NCI-H1092 treated with DMSO at 0.1 percent for 48 hours (cell line): Measurements from ENCODE around the gene TRAPPC6A.

Experiments used
- DNase-seq: peaks from one replicate; lab custom pipeline; 2025; lab: John Stamatoyannopoulos, UW

Gene TRAPPC6A

DNA sequence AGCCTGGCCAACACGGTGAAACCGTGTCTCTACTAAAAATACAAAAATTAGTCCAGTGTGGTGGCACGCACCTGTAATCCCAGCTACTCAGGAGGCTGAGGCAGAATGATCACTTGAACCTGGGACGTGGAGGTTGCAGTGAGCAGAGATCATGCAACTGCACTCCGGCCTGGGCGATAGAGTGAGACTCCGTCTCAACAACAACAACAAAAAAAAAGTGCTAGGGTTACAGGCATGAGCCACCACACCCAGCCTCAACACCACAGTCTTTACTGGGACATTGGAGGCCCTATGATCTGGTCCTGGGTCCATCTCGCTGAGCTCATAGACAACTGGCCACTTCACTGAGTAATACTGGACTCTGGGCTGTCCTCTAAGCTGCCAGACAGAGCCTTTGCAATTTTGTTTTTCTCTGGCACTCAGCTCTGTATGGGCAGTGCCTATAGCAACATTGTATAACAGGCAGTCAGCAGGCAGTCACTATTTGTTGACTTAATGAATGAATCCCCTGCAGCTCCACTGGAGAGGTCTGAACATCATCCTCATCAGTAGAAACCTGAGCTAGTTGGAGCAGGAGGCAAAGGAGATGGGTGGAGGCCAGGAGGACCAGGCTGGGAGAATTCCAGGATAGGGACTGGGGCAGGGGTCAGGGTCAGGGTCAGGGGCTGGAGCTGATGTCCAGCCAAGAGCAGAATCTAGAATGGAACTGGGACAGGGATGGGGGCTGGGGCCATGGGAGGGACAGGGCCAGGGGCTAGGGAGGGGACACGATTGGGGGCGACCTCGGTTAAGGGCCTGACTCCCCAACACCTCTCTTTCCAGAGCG, 8.7 kb upstream of the TRAPPC6A start:
- no peak for DNase-seq

DNA sequence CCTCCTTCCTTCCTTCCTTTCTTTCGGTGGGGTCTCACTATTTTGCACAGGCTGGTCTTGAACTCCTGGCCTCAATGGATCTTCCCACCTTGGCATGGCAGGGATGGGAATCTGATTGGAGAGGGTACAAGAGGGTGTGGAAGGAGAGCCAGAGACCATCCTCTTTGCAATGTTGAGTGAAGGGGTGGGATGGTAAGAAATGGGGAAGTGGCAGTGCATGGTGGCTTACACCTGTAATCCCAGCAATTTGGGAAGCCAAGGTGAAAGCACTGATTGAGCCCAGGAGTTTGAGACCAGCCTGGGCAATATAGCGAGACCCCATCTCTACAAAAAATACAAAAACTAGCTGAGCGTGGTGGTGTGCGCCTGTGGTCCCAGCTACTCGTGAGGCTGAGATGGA, 6.1 kb upstream of the TRAPPC6A start:
- DNase-seq: no peak

GRCh38 chr19:45182758-45183157, 4.7 kb upstream of the TRAPPC6A start:
- DNase-seq: no peak

- DNase-seq: no peak
These were observed 2.9 kb upstream of the TRAPPC6A start for GRCh38 chr19:45180936-45181335.

- no peak for DNase-seq
These were observed 1.9 kb upstream of the TRAPPC6A start for GRCh38 chr19:45179892-45180370.

GRCh38 chr19:45179072-45179891, 1.2 kb upstream of the TRAPPC6A start:
- no peak for DNase-seq

DNA sequence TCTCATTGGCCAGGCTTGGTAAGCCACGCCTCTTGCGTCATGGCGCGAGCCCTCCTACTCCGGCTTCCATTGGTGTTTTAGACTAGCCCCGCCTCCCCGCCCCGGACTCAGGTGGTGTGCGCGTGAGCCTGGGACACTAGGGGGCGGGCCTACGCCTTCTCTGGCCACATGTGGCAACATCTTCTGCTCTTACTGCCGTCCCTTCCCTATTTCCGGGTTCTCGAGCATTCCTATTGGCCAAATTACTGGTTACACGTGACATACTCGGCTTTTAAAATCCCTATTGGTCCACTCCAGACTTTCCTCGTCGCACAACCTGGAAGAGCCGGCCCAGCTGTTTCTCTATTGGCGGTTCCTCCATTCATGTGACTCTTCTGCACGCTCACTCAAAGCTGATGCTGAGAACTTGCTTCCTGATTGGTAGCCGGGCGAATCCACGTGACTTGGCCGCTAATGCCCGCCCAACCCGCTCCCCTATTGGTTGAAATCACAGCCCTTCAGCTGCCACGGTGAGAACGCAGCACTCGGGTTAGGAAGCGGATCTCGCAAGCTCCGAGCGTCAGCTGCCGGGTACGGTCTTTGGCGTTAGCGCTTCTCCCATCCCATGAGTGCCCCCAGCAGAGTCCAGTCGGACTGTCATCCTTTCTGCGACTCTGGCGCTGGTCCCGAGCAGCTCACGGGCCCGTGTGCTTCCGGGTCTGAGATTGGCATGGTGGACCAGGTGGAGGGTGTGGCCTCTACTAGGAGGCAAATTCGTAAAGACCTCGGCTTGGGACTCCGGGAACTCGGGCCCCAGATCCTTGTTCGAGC, 430 bp upstream of the TRAPPC6A start, which contains the start of gene BLOC1S3:
TSS of gene BLOC1S3 (plus strand) at position 523 of the 810 bp plus-strand sequence. CDS start 513 bp downstream, outside the sequence.
- DNase-seq: peak; percentile 99

- DNase-seq: no peak
These were observed 2.3 kb downstream of the TRAPPC6A start for GRCh38 chr19:45175515-45176345.

DNA sequence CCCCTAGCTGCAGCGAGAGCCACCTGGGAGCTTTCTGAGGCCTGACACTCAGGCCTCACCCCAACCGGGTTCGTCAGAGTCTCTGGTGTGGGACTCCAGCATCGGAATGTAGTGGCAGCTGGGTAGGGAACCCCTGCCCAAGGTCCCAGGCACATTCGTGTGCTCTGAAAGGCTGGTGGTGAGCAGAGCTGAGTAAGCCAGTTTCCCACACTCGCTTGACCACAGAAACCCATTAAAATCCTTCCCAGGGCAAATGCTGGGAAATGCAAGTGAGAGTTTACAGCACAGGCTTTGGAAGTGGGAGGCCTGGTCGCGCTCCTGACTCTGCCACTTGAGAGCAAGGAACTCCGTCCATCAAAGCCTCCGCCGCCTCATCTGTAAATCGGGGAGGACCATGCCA, 4.2 kb downstream of the TRAPPC6A start:
- DNase-seq: no peak

GRCh38 chr19:45172611-45173208, 5.3 kb downstream of the TRAPPC6A start:
- DNase-seq: no peak

- no peak for DNase-seq
These were observed 5.9 kb downstream of the TRAPPC6A start for GRCh38 chr19:45172173-45172572.

GRCh38 chr19:45171211-45171623, 6.8 kb downstream of the TRAPPC6A start:
- no peak for DNase-seq

DNA sequence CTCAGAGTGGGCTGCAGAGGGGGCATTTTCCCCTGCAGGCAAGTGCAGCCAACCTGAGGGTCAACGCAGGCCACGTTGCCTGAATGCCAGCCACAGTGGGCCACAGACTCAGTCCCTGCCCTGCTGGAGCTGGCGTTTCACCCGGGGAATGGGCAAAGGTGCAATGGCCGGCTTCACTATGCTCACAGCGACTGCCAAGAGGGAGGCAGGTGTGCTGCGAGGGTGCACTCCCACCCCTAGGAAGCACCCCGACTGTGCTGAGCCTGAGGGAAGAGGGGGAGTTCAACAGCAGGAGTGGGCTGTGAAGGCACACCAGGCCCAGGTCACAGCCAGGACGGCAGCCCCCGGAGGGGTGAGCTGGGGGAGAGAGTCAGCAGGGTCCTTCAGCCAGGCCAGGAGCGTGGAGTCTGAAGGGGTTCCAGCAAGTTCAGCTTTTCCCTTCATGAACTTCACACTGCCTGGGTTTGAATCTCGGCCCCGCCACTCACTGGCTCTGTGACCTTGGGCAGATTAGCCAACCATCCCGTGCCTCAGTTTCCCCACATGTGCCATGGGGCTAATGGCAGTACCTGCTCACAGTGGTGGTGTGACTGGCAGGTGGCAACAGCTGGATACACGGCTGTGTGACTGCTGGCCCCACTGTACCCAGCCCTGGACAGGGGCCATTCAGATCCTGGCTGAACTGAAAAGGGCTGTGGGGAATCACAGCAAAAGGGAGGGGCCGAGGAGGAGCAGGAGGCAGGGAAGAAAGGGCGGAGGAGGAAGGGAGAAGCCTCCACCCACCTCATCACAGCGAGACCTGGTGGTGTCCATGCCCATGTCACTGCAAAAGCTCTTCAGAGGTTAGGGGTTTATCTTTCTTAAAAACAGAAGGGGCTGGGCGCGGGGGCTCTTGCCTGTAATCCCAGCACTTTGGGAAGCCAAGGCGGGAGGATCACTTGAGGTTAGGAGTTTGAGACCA, 7.6 kb downstream of the TRAPPC6A start:
- no peak for DNase-seq

DNA sequence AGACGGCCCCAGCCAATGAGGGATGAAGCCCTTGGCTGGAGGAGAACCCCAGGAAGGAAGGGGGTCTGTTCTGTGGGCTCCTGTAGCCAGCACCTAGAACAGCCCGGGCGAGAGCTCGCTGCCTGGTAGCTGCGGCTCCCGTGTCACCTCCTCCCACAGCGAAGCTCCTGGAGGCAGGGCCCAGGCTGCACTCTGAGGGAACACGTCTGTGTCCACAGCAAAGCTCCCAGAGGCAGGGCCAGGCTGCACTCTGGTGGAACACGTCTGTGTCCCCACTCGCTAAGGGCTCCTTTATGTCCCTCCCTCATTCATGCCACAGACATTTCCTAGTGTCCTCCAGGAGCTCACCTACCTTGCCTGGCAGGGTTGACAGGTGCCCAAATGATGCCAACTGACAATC, 8.4 kb downstream of the TRAPPC6A start:
- no peak for DNase-seq

GRCh38 chr19:45168767-45169351, 9.2 kb downstream of the TRAPPC6A start:
- no peak for DNase-seq

GRCh38 chr19:45166723-45167252, 11.2 kb downstream of the TRAPPC6A start:
- DNase-seq: no peak

- DNase-seq: no peak
These were observed 13.3 kb downstream of the TRAPPC6A start for GRCh38 chr19:45164577-45165335.
